ENCODE measurements around the gene ITGA1. TPM values are rescaled to one million over a fixed set of nuclear protein-coding genes. Genes with fewer than 3 reads are reported as not detected.
A peak's percentile ranks its signal among the peaks of the same experiment; 100 is the strongest.

ITGA1 gene
- total RNA-seq, 4 donors from 2014 or later, result 9.3 to 88.9 (median 17.6) TPM

- no peak for DNase-seq
- TF ChIP-seq, protein P1, sequence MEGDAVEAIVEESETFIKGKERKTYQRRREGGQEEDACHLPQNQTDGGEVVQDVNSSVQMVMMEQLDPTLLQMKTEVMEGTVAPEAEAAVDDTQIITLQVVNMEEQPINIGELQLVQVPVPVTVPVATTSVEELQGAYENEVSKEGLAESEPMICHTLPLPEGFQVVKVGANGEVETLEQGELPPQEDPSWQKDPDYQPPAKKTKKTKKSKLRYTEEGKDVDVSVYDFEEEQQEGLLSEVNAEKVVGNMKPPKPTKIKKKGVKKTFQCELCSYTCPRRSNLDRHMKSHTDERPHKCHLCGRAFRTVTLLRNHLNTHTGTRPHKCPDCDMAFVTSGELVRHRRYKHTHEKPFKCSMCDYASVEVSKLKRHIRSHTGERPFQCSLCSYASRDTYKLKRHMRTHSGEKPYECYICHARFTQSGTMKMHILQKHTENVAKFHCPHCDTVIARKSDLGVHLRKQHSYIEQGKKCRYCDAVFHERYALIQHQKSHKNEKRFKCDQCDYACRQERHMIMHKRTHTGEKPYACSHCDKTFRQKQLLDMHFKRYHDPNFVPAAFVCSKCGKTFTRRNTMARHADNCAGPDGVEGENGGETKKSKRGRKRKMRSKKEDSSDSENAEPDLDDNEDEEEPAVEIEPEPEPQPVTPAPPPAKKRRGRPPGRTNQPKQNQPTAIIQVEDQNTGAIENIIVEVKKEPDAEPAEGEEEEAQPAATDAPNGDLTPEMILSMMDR (IDR thresholded peaks at IDR 0.05), result no peak
- TF ChIP-seq POLR2A (IDR thresholded peaks at IDR 0.05), result no peak
- H3K27me3 ChIP-seq, result peaks cover 0 to 4% (median 0%) of the 10 kb centered on the region in 4 donors
- WGBS, 2 donors, result 70% methylated on average over 1 of the region's 1 CpG
- no peaks in the 10 kb centered on the region for H3K9me3 ChIP-seq
- no peak overlapping the region for H3K4me3 ChIP-seq
- no peak overlapping the region for H3K27ac ChIP-seq
- H3K36me3 ChIP-seq, result no peaks in the 10 kb centered on the region
- intact Hi-C loops (cut with DNase I), result no loop called here
- peaks cover 0 to 6% (median 0%) of the 10 kb centered on the region in 3 donors for H3K4me1 ChIP-seq
Observed at GRCh38 chr5:52778781-52779180, 8.9 kb upstream of the ITGA1 start.

DNA sequence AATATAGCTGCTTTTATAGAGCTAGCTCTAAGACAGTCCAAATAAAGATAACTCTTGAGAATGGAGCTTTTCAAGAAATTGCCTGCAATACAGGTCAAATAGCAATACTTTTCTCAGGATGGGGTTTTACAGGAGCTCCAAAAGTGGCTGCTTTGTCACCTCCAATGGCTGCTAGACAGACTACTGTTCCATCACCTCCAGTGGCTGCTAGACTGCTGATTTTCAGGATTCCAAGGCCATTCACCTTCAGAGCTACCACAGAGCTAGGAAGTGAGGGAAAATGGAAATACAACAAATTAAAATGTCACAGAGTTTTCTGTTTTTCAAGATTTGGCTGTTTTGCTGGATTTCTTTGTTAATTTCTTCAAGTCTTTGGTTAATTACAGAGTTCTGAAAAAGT is 8.5 kb upstream of the ITGA1 start:
- no peak overlapping the region for H3K4me3 ChIP-seq
- peaks cover 0 to 7% (median 3%) of the 10 kb centered on the region in 3 donors for H3K4me1 ChIP-seq
- no peak overlapping the region for H3K27ac ChIP-seq
- no peaks in the 10 kb centered on the region for H3K36me3 ChIP-seq
- no peaks in the 10 kb centered on the region for H3K9me3 ChIP-seq
- intact Hi-C loops (cut with DNase I), result no loop called here
- DNase-seq, result no peak
- peaks cover 0 to 4% (median 0%) of the 10 kb centered on the region in 4 donors for H3K27me3 ChIP-seq
- TF ChIP-seq, protein P1 (IDR thresholded peaks at IDR 0.05), result no peak
- TF ChIP-seq POLR2A (IDR thresholded peaks at IDR 0.05), result no peak

DNA sequence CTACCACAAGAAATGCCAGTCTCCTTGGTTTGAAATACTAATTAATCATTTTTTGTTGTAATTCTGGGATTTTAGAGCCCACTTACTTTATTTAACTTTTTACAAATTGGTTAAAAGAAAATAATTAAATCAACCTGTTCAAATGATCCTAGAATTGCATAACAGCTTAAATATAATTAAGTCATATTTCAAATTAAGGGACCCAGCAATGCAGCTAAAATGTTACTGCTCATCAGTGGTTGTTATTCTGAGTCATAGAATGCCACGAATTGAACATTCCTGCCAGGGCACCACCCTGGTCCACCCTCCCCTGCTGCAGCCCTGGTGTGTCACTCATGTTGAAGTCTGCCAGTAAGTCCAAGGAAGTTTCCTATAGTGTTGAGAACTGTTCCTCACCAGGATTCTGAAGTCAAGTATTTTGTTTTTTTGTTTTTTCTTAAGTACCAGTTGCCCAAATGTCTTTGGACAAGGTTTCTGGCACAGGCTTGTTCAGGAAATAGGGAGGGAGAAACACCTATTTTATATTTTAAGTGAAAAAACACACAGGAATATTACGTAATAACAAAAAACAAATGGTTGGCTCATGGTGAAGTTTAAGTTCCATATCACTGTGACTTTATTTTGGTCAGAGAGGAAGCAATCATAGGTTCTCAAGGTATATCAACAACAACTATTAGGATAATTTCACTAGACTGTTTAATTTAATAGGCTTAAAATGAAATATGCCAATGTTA is 4.3 kb upstream of the ITGA1 start:
- Histone ChIP-seq H3K27ac (peak overlapping the region in 1 of 4 donors; percentile 8), H3K4me1 (peaks cover 8 to 36% (median 10%) of the 10 kb centered on the region in 3 donors), H3K9me3 (no peaks in the 10 kb centered on the region), H3K27me3 (peaks cover 0 to 19% (median 0%) of the 10 kb centered on the region in 4 donors), H3K36me3 (no peaks in the 10 kb centered on the region), H3K4me3 (no peak overlapping the region)
- WGBS, 2 donors, result 34 to 47% methylated on average over 2 of the region's 2 CpGs
- no peak for TF ChIP-seq POLR2A (IDR thresholded peaks at IDR 0.05)
- TF ChIP-seq, protein P1 (IDR thresholded peaks at IDR 0.05), result no peak
- no peak for DNase-seq
- intact Hi-C loops (cut with DNase I), result loop anchor here (10.0 kb wide), 1 partner anchor 131 kb away; no protein-coding TSS in a partner anchor

DNA sequence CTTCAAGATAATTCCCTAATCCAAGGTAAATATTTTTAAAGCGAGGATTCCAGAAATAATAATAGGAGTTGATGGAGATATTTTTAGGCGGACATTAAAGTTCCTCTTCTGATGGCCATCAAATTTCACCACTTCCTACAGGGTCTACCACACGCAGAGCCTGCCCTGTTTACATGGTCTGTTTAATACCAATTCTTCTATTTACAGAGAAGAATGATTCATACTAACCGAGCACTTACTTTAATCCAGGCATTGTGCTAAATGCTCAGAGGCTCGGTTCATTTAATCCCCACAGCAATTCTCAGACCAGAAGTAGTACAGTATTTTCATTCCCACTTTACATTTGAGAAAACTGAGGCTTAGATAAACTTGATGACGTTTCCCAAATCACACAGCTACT is 3.0 kb upstream of the ITGA1 start:
- intact Hi-C loops (cut with DNase I), result loop anchor here (10.0 kb wide), 1 partner anchor 130 kb away; no protein-coding TSS in a partner anchor
- Histone ChIP-seq H3K4me1 (peaks cover 8 to 36% (median 10%) of the 10 kb centered on the region in 3 donors), H3K36me3 (no peaks in the 10 kb centered on the region), H3K4me3 (no peak overlapping the region), H3K27ac (no peak overlapping the region), H3K9me3 (no peaks in the 10 kb centered on the region), H3K27me3 (peaks cover 0 to 27% (median 0%) of the 10 kb centered on the region in 4 donors)
- 26 to 33% methylated on average over 6 of the region's 6 CpGs for WGBS, 2 donors
- TF ChIP-seq POLR2A (IDR thresholded peaks at IDR 0.05), result no peak
- TF ChIP-seq, protein P1 (IDR thresholded peaks at IDR 0.05), result no peak
- DNase-seq, result no peak

DNA sequence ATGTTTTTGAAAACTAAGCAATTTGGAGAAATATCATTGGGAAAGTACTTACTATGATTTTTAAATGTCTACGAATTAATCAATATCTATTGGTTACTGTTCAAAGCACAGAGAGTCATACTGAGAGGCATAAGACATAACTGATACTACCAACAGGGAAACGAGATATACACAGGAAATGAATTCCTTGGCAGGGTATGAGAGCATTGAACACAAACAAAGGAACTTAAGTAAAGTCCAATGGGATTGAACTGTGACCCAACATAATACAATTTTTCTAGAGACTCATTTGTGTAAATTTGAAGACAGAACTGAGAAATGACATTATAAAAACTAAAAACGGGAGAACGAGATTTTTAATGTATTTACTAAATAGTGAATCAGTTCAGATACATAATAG is 1.3 kb upstream of the ITGA1 start:
- no peak for TF ChIP-seq POLR2A (IDR thresholded peaks at IDR 0.05)
- TF ChIP-seq, protein P1 (IDR thresholded peaks at IDR 0.05), result no peak
- Histone ChIP-seq H3K27ac (peak overlapping the region in 3 of 4 donors; percentile 86 to 96 (median 94)), H3K27me3 (peaks cover 0 to 23% (median 0%) of the 10 kb centered on the region in 4 donors), H3K36me3 (no peaks in the 10 kb centered on the region), H3K4me1 (peaks cover 8 to 36% (median 10%) of the 10 kb centered on the region in 3 donors), H3K4me3 (no peak overlapping the region), H3K9me3 (no peaks in the 10 kb centered on the region)
- DNase-seq, result no peak
- intact Hi-C loops (cut with DNase I), result loop anchor here (10.0 kb wide), 1 partner anchor 128 kb away; no protein-coding TSS in a partner anchor
- 29 to 37% methylated on average over 4 of the region's 4 CpGs for WGBS, 2 donors
